Measurements from ENCODE around the gene LSAMP.

GRCh38 chr3:116160594-116160993 lies 284.7 kb downstream of the LSAMP start:
- TF ChIP-seq EP300 (IDR thresholded peaks at IDR 0.05) (no peak), CTCF (IDR thresholded peaks at IDR 0.05) (no peak), POLR2A (IDR thresholded peaks at IDR 0.05) (no peak)
